H1 (cell line): ENCODE measurements around the gene KIF2C. TPM values are rescaled to one million over a fixed set of nuclear protein-coding genes. Genes with fewer than 3 reads are reported as not detected.
A peak's percentile ranks its signal among the peaks of the same experiment; 100 is the strongest.

Experiments
- CTCF ChIA-PET: fragments of 300-600 bp; sonication (Branson Sonifier 250); formaldehyde crosslinking; loops from one replicate; lab custom pipeline; 2021; ENCODE audit not compliant: partially characterized antibody; lab: Charles Lee
- POLR2A ChIA-PET: fragments of 300-600 bp; sonication (Branson Sonifier 250); formaldehyde crosslinking; loops from one replicate; lab custom pipeline; 2021; ENCODE audit warnings: inconsistent platforms; ENCODE audit not compliant: partially characterized antibody; lab: Charles Lee
- DNase-seq, 2 experiments: peaks; one replicate each; pipeline versions ENCODE4 v3.0.0 to v3.0.0-alpha.2; 2010 to 2022; ENCODE audit warnings: low spot score in 2 of 2, low read depth in 1 of 2, mixed read lengths in 1 of 2
- FAIRE-seq: peaks from 2 replicates; lab custom pipeline; 2011; peaks lifted over from hg19 to GRCh38; lab: Jason Lieb, UNC
- H2AFZ ChIP-seq: 2 replicates; pipeline ENCODE4 v1.8.1; 2012; ENCODE audit warnings: low read length, inconsistent platforms
- H2AK5ac ChIP-seq: 2 replicates; pipeline ENCODE4 v1.6.1; 2013; ENCODE audit warnings: low read depth, low read length
- H2BK120ac ChIP-seq: replicated peaks from 2 replicates; pipeline ENCODE3; 2013; ENCODE audit warnings: low read depth, low read length, inconsistent platforms
- H2BK12ac ChIP-seq: 2 replicates; pipeline ENCODE4 v1.6.1; 2013; ENCODE audit warnings: low read depth, low read length
- H2BK15ac ChIP-seq: 2 replicates; pipeline ENCODE4 v1.6.1; 2013; ENCODE audit warnings: low read length
- H2BK20ac ChIP-seq: 2 replicates; pipeline ENCODE4 v1.6.1; 2013; ENCODE audit warnings: low read length
- H2BK5ac ChIP-seq: 2 replicates; pipeline ENCODE4 v1.6.1; 2013; ENCODE audit warnings: low read depth, low read length
- H3K14ac ChIP-seq: 2 replicates; pipeline ENCODE4 v1.6.1; 2013; ENCODE audit warnings: inconsistent platforms; ENCODE audit not compliant: insufficient read length
- H3K18ac ChIP-seq: 2 replicates; pipeline ENCODE4 v1.6.1; 2013; ENCODE audit warnings: low read length; ENCODE audit errors: extremely low read depth
- H3K23ac ChIP-seq: 2 replicates; pipeline ENCODE4 v1.6.1; 2013; ENCODE audit warnings: inconsistent platforms; ENCODE audit not compliant: insufficient read length
- H3K23me2 ChIP-seq: 2 replicates; pipeline ENCODE4 v1.6.1; 2013; ENCODE audit warnings: low read depth, low read length
- H3K27ac ChIP-seq: 2 replicates; pipeline ENCODE4 v1.6.1; 2011; ENCODE audit warnings: low read depth, low read length, inconsistent platforms
- H3K27me3 ChIP-seq, 4 experiments: replicated peaks in 1 of 4; 1 replicate in 1 of 4; 2 replicates in 3 of 4; pipeline versions ENCODE4 v1.6.1 to v1.8.1; 2011 to 2013; ENCODE audit warnings: low read length in 3 of 4, mild to moderate bottlenecking in 3 of 4, inconsistent platforms in 2 of 4, mixed read lengths in 2 of 4, moderate library complexity in 1 of 4; ENCODE audit not compliant: control insufficient read depth in 3 of 4, insufficient read depth in 3 of 4; ENCODE audit errors: extremely low read depth in 1 of 4
- H3K36me3 ChIP-seq, 4 experiments: 2 replicates each; pipeline versions ENCODE4 v1.6.1 to v1.8.1; 2011 to 2013; ENCODE audit warnings: mild to moderate bottlenecking in 4 of 4, low read length in 3 of 4, moderate library complexity in 2 of 4, control low read depth in 1 of 4, inconsistent platforms in 1 of 4; ENCODE audit not compliant: insufficient read depth in 4 of 4, control insufficient read depth in 2 of 4
- H3K4ac ChIP-seq: replicated peaks from 2 replicates; pipeline ENCODE3; 2013; ENCODE audit warnings: low read length, low read depth, mixed read lengths, inconsistent platforms; ENCODE audit not compliant: insufficient read length
- H3K4me1 ChIP-seq, 4 experiments: replicated peaks in 1 of 4; 1 replicate in 1 of 4; 2 replicates in 3 of 4; pipeline versions ENCODE4 v1.6.1 to v1.8.1; 2011 to 2013; ENCODE audit warnings: low read length in 3 of 4, inconsistent platforms in 2 of 4, mixed read lengths in 1 of 4; ENCODE audit not compliant: insufficient read depth in 4 of 4, control insufficient read depth in 3 of 4
- H3K4me2 ChIP-seq, 2 experiments: 2 replicates each; pipeline versions ENCODE4 v1.6.1 to v1.8.1; 2011 to 2013; ENCODE audit warnings: low read depth in 2 of 2, low read length in 2 of 2, control low read depth in 1 of 2, inconsistent platforms in 1 of 2, mild to moderate bottlenecking in 1 of 2; ENCODE audit not compliant: insufficient read depth in 1 of 2
- H3K4me3 ChIP-seq, 4 experiments: fragments of 200-600, 300-600 bp in 1 of 4; sonication (generic), shearing (Covaris generic), sonication (Bioruptor Twin) in 1 of 4; 2 replicates each; pipeline versions ENCODE4 v1.5.1 to v1.8.1; 2011 to 2016; ENCODE audit warnings: low read length in 4 of 4, low read depth in 3 of 4, control low read depth in 2 of 4, inconsistent platforms in 2 of 4, mild to moderate bottlenecking in 2 of 4, mixed read lengths in 1 of 4, moderate library complexity in 1 of 4; ENCODE audit not compliant: insufficient read depth in 2 of 4; ENCODE audit errors: extremely low read depth in 1 of 4
- H3K56ac ChIP-seq: replicated peaks from 2 replicates; pipeline ENCODE3; 2013; ENCODE audit warnings: low read depth, mild to moderate bottlenecking, mixed read lengths, low read length, inconsistent platforms; ENCODE audit not compliant: insufficient read length
- H3K79me1 ChIP-seq: 2 replicates; pipeline ENCODE4 v1.6.1; 2013; ENCODE audit warnings: low read depth, low read length, control low read depth
- H3K79me2 ChIP-seq, 2 experiments: 2 replicates each; pipeline versions ENCODE4 v1.6.1 to v1.8.1; 2012 to 2013; ENCODE audit warnings: low read length in 2 of 2, mild to moderate bottlenecking in 2 of 2, inconsistent platforms in 1 of 2; ENCODE audit not compliant: insufficient read depth in 2 of 2, control insufficient read depth in 1 of 2
- H3K9ac ChIP-seq, 4 experiments: replicated peaks in 1 of 4; 1 replicate in 1 of 4; 2 replicates in 3 of 4; pipeline versions ENCODE4 v1.6.1 to v1.8.1; 2011 to 2013; ENCODE audit warnings: low read depth in 3 of 4, low read length in 3 of 4, control low read depth in 2 of 4, mild to moderate bottlenecking in 2 of 4, moderate library complexity in 2 of 4, inconsistent platforms in 1 of 4; ENCODE audit errors: extremely low read depth in 1 of 4
- H3K9me3 ChIP-seq, 2 experiments: 2 replicates each; pipeline versions ENCODE4 v1.6.1 to v1.8.1; 2012 to 2013; ENCODE audit warnings: mild to moderate bottlenecking in 2 of 2, moderate library complexity in 2 of 2, control low read depth in 1 of 2, inconsistent platforms in 1 of 2, low read depth in 1 of 2, low read length in 1 of 2, mixed read lengths in 1 of 2; ENCODE audit not compliant: insufficient read depth in 2 of 2
- H4K20me1 ChIP-seq, 2 experiments: replicated peaks in 1 of 2; 2 replicates each; pipeline versions ENCODE3 to v1.8.1; 2011 to 2013; ENCODE audit warnings: inconsistent platforms in 2 of 2, low read length in 2 of 2, mild to moderate bottlenecking in 1 of 2; ENCODE audit not compliant: insufficient read depth in 2 of 2, control insufficient read depth in 1 of 2
- H4K5ac ChIP-seq: 2 replicates; pipeline ENCODE4 v1.6.1; 2013; ENCODE audit warnings: low read length, low read depth, mixed read lengths, inconsistent platforms; ENCODE audit not compliant: insufficient read length
- H4K8ac ChIP-seq: 2 replicates; pipeline ENCODE4 v1.8.0; 2013; ENCODE audit warnings: mild to moderate bottlenecking, moderate library complexity, low read length, inconsistent platforms; ENCODE audit not compliant: insufficient read depth; ENCODE audit errors: extremely low read depth
- H4K91ac ChIP-seq: replicated peaks from 2 replicates; pipeline ENCODE3; 2013; ENCODE audit warnings: low read length, mixed read lengths, inconsistent platforms; ENCODE audit not compliant: insufficient read length
- CBX5 ChIP-seq: fragments of 300-800, 300-1000 bp; sonication (generic); IDR thresholded peaks from 2 replicates; pipeline ENCODE4 v1.7.1; 2016; ENCODE audit warnings: antibody characterized with exemption, low read length, low read depth
- CHD2 ChIP-seq: IDR thresholded peaks from 2 replicates; pipeline ENCODE4 v1.6.1; 2012; ENCODE audit warnings: low read length, improper control_type of control experiment
- CTBP2 ChIP-seq: IDR thresholded peaks from 2 replicates; pipeline ENCODE4 v1.7.0; 2011; ENCODE audit warnings: borderline replicate concordance, mild to moderate bottlenecking, moderate library complexity, mixed read lengths, low read length; ENCODE audit not compliant: insufficient read depth, insufficient read length
- RXRA ChIP-seq: IDR thresholded peaks from 2 replicates; pipeline ENCODE4 v1.6.1; 2011; ENCODE audit warnings: low read depth, mild to moderate bottlenecking, low read length, moderate library complexity; ENCODE audit not compliant: insufficient read depth
- SAP30 ChIP-seq: fragments of 300-600 bp; sonication (generic); IDR thresholded peaks from 2 replicates; pipeline ENCODE4 v1.7.1; 2012; ENCODE audit warnings: low read length, moderate library complexity, mild to moderate bottlenecking, inconsistent platforms; ENCODE audit not compliant: insufficient read depth, insufficient replicate concordance
- SP4 ChIP-seq: IDR thresholded peaks from 2 replicates; pipeline ENCODE4 v1.6.1; 2012; ENCODE audit warnings: low read length, inconsistent platforms
- TBP ChIP-seq: IDR thresholded peaks from 2 replicates; pipeline ENCODE4 v1.6.1; 2011; ENCODE audit warnings: low read depth, low read length, improper control_type of control experiment
- WGBS, 2 experiments: shearing (Covaris generic) in 1 of 2; methylation state at CpG; one replicate each; pipeline versions ENCODE4 v1.1.6 to v1.1.7; 2013 to 2015; ENCODE audit warnings: low lambda C conversion rate in 2 of 2, mixed read lengths in 2 of 2, inconsistent platforms in 1 of 2, low coverage in 1 of 2, missing lambda C conversion rate in 1 of 2; ENCODE audit not compliant: insufficient replicate concordance in 2 of 2, insufficient coverage in 1 of 2, insufficient read length in 1 of 2; ENCODE audit errors: extremely low coverage in 1 of 2, missing lambda C conversion rate in 1 of 2; 5-methylcytosine and 5-hydroxymethylcytosine counted together
- long read RNA-seq, 2 experiments: library from RNA in 1 of 2; library from capped mRNA in 1 of 2; stranded (forward); transcript quantifications; one replicate each; pipeline ENCODE4 v2.0.0, GENCODE V29; 2021; ENCODE audit warnings: inconsistent platforms in 1 of 2
- polyA minus RNA-seq, 3 experiments: library from RNA; depleted of rRNA, polyadenylated mRNA; stranded (reverse); fragments of >200 nt; gene quantifications; 1 replicate in 2 of 3; 2 replicates in 1 of 3; pipeline ENCODE4 v1.2.3, GENCODE V29; 2011
- polyA plus RNA-seq, 7 experiments: library from polyadenylated mRNA; depleted of rRNA in 3 of 7; stranded (reverse) in 5 of 7; unstranded in 2 of 7; fragments of >200 nt in 5 of 7; fragments of 200-250 nt in 2 of 7; gene quantifications; 1 replicate in 5 of 7; 2 replicates in 1 of 7; 4 replicates in 1 of 7; pipeline versions ENCODE4 v1.2.1 to v1.2.3, GENCODE V29; 2011 to 2013; ENCODE audit warnings: missing spikeins in 2 of 7, mixed read lengths in 2 of 7
- total RNA-seq: library from RNA; stranded (reverse); fragmentation: NEBNext Ultra II Directional; extraction: Animal tissue kit (Norgen Biotek cat#: 25700); gene quantifications from 2 replicates; pipeline ENCODE4 v1.2.1, GENCODE V29; 2021

Gene KIF2C
- total RNA-seq (66.4 and 68.1 TPM in 2 replicates), polyA plus RNA-seq (2011; rRNA removed) (36.7 and 41.8 TPM in 2 replicates), polyA minus RNA-seq (2011; rRNA and poly(A)+ RNA removed) (72.0 and 73.1 TPM in 2 replicates)
- 57.4 TPM for polyA plus RNA-seq (2011; cell fraction: cytosol; rRNA removed)
- polyA plus RNA-seq (2011; cell fraction: nucleus; rRNA removed) = 56.1 TPM
- 52.0 to 56.6 TPM (median 53.3 TPM) in 4 replicates for polyA plus RNA-seq (2012, experiment 1 of 2)
- 17.3 TPM for polyA plus RNA-seq (2012, experiment 2 of 2)
- 52.4 TPM for polyA plus RNA-seq (2013, experiment 1 of 2)
- polyA plus RNA-seq (2013, experiment 2 of 2) = 49.1 TPM
- 35.7 TPM for polyA minus RNA-seq (2011; cell fraction: cytosol; rRNA and poly(A)+ RNA removed)
- polyA minus RNA-seq (2011; cell fraction: nucleus; rRNA and poly(A)+ RNA removed) = 28.7 TPM
- long read RNA-seq, experiment 1, transcript KIF2C-202 (21 exons, 2,879 nt) = major isoform, 5 of 37 reads
- long read RNA-seq, experiment 1, partial matches to known transcripts = 30 of 37 reads
- long read RNA-seq, experiment 1, other reads (novel, unspliced or antisense) = 2 of 37 reads
- long read RNA-seq, experiment 2, transcript KIF2C-202 (21 exons, 2,879 nt) = major isoform, 26 of 36 reads
- long read RNA-seq, experiment 2, partial matches to known transcripts = 5 of 36 reads
- long read RNA-seq, experiment 2, other reads (novel, unspliced or antisense) = 5 of 36 reads

DNA sequence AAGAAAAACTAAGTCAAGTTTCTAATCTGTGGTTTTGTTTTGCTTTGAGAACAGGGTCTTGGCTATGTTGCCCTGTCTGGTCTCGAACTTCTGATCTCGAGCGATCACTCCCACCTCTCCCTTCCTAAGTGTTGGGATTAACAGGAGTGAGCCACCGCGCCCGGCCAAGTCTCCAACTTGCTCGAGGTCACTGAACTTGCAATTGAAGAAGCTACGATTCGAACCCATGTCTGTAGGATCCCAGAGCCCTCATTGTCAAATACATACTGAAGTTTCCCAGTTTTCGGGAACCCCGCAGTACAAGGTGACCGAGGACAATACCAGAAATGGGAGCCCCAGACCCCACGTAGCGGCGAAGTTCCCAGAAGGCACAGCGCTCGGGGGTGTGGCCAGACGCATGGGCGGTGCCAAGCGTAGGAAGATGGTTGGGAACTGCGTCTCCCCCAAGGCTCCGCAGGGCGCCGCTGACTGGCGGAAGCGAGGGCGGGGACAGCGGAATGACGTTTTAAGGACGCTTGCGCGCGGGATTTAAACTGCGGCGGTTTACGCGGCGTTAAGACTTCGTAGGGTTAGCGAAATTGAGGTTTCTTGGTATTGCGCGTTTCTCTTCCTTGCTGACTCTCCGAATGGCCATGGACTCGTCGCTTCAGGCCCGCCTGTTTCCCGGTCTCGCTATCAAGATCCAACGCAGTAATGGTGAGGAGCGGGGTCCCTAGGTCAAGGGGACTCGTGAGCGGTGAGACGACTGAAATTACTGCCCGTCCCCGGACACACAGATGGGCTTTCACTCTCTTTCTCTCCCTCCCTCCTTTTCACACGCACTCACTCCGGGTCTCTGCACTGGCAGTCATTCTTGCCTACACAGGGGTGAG lies at the start of gene KIF2C:
Gene KIF2C, plus strand, starts transcription at position 531 of the 872 bp plus-strand sequence. Its CDS starts 96 bp downstream, at position 627.
- H3K18ac ChIP-seq = peak within 1 kb of the TSS; percentile 49
- peak within 1 kb of the TSS; percentile 54 to 98 (median 94) for H3K4me3 ChIP-seq
- H2BK20ac ChIP-seq = no peak within 1 kb of the TSS
- H3K36me3 ChIP-seq = peaks cover 11 to 22% (median 13%) of the 10 kb centered on the region in 4 experiments
- DNase-seq (peak; percentile 91 to 97), FAIRE-seq (peak; percentile 65)
- H2BK12ac ChIP-seq = peak within 1 kb of the TSS; percentile 0; the same call in 1 of the 2 replicates
- POLR2A ChIA-PET = interaction anchor here (0.6 to 10.5 kb wide), 9 partner anchors 9 to 90 kb away, joined by 3 to 120 read pairs (median 6); partner anchors contain the start of genes RNU5D-1 and RPS8
- 0 out of 2 replicates have a peak within 1 kb of the TSS, but pooled peaks have one; percentile 22 for H2BK15ac ChIP-seq
- peak within 1 kb of the TSS; percentile 61 for H4K91ac ChIP-seq
- H3K23me2 ChIP-seq = peaks cover 3% of the 10 kb centered on the region; the same call in 1 of the 2 replicates
- H3K79me1 ChIP-seq = peaks cover 7% of the 10 kb centered on the region
- H3K14ac ChIP-seq = no peak within 1 kb of the TSS
- peak within 1 kb of the TSS; percentile 62 for H2AFZ ChIP-seq
- H2AK5ac ChIP-seq = no peak within 1 kb of the TSS
- H3K23ac ChIP-seq = no peak within 1 kb of the TSS
- 8% methylated on average over 57 of the region's 57 CpGs; no CpG with 5 or more reads in 1 of the 2 experiments for WGBS, 2 experiments
- peak within 1 kb of the TSS; percentile 96 for H2BK5ac ChIP-seq
- H3K27ac ChIP-seq = peak within 1 kb of the TSS; percentile 83
- H3K9ac ChIP-seq = peak within 1 kb of the TSS; percentile 77 to 93 (median 87)
- H3K9me3 ChIP-seq = peaks cover 0 to 7% of the 10 kb centered on the region in 2 experiments; a peak in 1 of 4 replicates
- no peaks in the 10 kb centered on the region for H4K20me1 ChIP-seq
- peak within 1 kb of the TSS; percentile 26 for H4K5ac ChIP-seq
- H3K4ac ChIP-seq = peak within 1 kb of the TSS; percentile 48
- H3K56ac ChIP-seq = peak within 1 kb of the TSS; percentile 50
- peaks cover 0 to 3% (median 2%) of the 10 kb centered on the region in 4 experiments; a peak in 3 of 7 replicates for H3K4me1 ChIP-seq
- peak within 1 kb of the TSS; percentile 2 for H2BK120ac ChIP-seq
- CTCF ChIA-PET = interaction anchor here (1.3 to 2.1 kb wide), 2 partner anchors 8 to 10 kb away, joined by 4 to 6 read pairs; partner anchors contain the start of gene RNU5D-1
- H3K4me2 ChIP-seq = peak within 1 kb of the TSS; percentile 67 to 82
- no peaks in the 10 kb centered on the region for H3K27me3 ChIP-seq
- peaks cover 2 to 30% of the 10 kb centered on the region in 2 experiments; a peak in 3 of 4 replicates for H3K79me2 ChIP-seq
- peak within 1 kb of the TSS; percentile 63; the same call in 1 of the 2 replicates for H4K8ac ChIP-seq
- TF ChIP-seq CBX5 = no peak
- TF ChIP-seq SAP30 = peak; percentile 94
- TF ChIP-seq TBP = peak; percentile 73
- TF ChIP-seq CHD2 = peak; percentile 68
- TF ChIP-seq CTBP2 = peak; percentile 45
- peak; percentile 90 for TF ChIP-seq SP4
- no peak for TF ChIP-seq RXRA
